Calu3 (cell line): ENCODE results near the gene CXXC5. TPM values are rescaled to one million over a fixed set of nuclear protein-coding genes. Genes with fewer than 3 reads are reported as not detected.

Experiments
- BruUV-seq: library from RNA; stranded (reverse); fragments of 400-500 nt; replicated peaks from 2 replicates; lab custom pipeline; 2021; lab: Mats Ljungman, UMichigan
- CTCF ChIA-PET: fragments of 300-600 bp; sonication (Branson Sonifier 250); formaldehyde crosslinking; loops from one replicate; lab custom pipeline; 2022; ENCODE audit warnings: antibody characterized with exemption; lab: Charles Lee
- DNase-seq: peaks from one replicate; pipeline ENCODE4 v3.0.0; 2022
- H3K27ac Mint-ChIP-seq: one replicate; pipeline ENCODE4 v1.8.0; 2022; ENCODE audit warnings: mixed read lengths; ENCODE audit not compliant: unreplicated experiment
- H3K27me3 Mint-ChIP-seq: one replicate; pipeline ENCODE4 v1.8.0; 2022; ENCODE audit warnings: mixed read lengths; ENCODE audit not compliant: unreplicated experiment
- H3K36me3 Mint-ChIP-seq: one replicate; pipeline ENCODE4 v1.8.0; 2022; ENCODE audit warnings: mild to moderate bottlenecking, moderate library complexity, mixed read lengths; ENCODE audit not compliant: insufficient read depth, unreplicated experiment
- H3K4me1 Mint-ChIP-seq: one replicate; pipeline ENCODE4 v1.8.0; 2022; ENCODE audit warnings: mild to moderate bottlenecking, low read depth, mixed read lengths; ENCODE audit not compliant: unreplicated experiment
- H3K4me3 Mint-ChIP-seq: one replicate; pipeline ENCODE4 v1.8.0; 2022; ENCODE audit warnings: mild to moderate bottlenecking, low read depth, moderate library complexity, mixed read lengths; ENCODE audit not compliant: unreplicated experiment
- H3K9me3 Mint-ChIP-seq: one replicate; pipeline ENCODE4 v1.8.0; 2022; ENCODE audit warnings: low read depth, mixed read lengths; ENCODE audit not compliant: unreplicated experiment
- CTCF ChIP-seq: fragments of 200-600 bp; IDR thresholded peaks from one replicate; pipeline ENCODE4 v1.8.0; 2022; ENCODE audit warnings: antibody characterized with exemption; ENCODE audit not compliant: unreplicated experiment
- intact Hi-C: fragments of 100-400 bp; cut with micrococcal nuclease; formaldehyde crosslinking; loops from one replicate; pipeline ENCODE4 v1.10.0; 2022; ENCODE audit not compliant: unreplicated experiment
- total RNA-seq: library from RNA; stranded (reverse); gene quantifications from 2 replicates; pipeline ENCODE4 v1.2.3, GENCODE V29; 2022

CXXC5 gene
- total RNA-seq, 1 experiment from 2014 or later: 69.1 TPM

- no peaks in the 10 kb centered on the region for H3K9me3 Mint-ChIP-seq
- CTCF ChIA-PET: interaction anchor here (0.7 to 2.4 kb wide), 5 partner anchors 59 to 77 kb away, joined by 3 to 8 read pairs (median 3); no protein-coding TSS in a partner anchor
- no peak overlapping the region for H3K27ac Mint-ChIP-seq
- TF ChIP-seq CTCF: no peak
- peaks cover 49% of the 10 kb centered on the region for H3K4me1 Mint-ChIP-seq
- intact Hi-C loops: no loop called here
- no peaks in the 10 kb centered on the region for H3K27me3 Mint-ChIP-seq
- peaks cover 36% of the 10 kb centered on the region for H3K36me3 Mint-ChIP-seq
- H3K4me3 Mint-ChIP-seq: peak overlapping the region; percentile 1
- no TSS peak for BruUV-seq
- peak; percentile 55 for DNase-seq
Observed at GRCh38 chr5:139701056-139701741, 53.0 kb downstream of the CXXC5 start.

DNA sequence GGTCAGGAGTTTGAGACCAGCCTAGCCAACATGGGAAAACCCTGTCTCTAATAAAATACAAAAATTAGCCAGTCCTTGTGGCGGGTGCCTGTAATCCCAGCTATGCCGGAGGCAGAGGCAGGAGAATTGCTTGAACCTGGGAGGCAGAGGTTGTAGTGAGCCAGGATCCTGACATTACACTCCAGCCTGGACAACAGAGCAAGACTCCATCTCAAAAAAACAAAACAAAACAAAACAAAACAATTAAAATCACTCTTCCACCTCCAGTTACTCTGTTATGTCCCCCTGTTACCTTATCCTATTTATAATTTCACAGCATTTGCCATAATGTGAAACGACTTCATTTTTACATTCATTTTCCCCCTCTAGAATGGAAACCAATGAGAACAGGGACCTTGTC lies 54.4 kb downstream of the CXXC5 start:
- Mint-ChIP-seq H3K36me3 (peaks cover 22% of the 10 kb centered on the region), H3K27me3 (no peaks in the 10 kb centered on the region), H3K4me3 (peak overlapping the region; percentile 1), H3K27ac (no peak overlapping the region), H3K9me3 (no peaks in the 10 kb centered on the region), H3K4me1 (peaks cover 41% of the 10 kb centered on the region)
- TF ChIP-seq CTCF: no peak
- CTCF ChIA-PET: no interaction called here
- intact Hi-C loops: no loop called here
- BruUV-seq: no TSS peak
- DNase-seq: no peak

GRCh38 chr5:139704748-139705147 lies 56.6 kb downstream of the CXXC5 start:
- CTCF ChIA-PET: no interaction called here

DNA sequence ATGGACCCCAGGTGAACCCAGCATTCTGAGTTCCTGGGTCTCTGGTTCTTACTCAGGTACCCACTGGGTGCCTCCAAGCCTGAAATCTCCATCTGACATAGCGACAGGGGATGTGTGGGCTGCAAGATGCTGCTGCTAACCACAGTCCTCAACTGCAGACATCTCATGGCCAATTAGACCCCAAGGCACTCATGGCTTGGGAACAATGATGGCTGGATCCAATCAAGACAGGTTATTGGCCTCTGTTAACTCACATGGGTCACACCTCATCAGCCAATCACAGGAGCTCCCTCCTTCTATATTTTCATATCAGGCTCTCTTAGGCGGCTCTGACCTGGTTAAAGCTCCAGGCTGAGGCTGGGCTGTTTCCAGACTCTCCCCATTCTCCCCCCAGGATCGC lies 57.0 kb downstream of the CXXC5 start:
- CTCF ChIA-PET: interaction anchor here (0.6 to 0.7 kb wide), 2 partner anchors 8 to 23 kb away, joined by 3 to 5 read pairs; no protein-coding TSS in a partner anchor
- Mint-ChIP-seq H3K4me1 (peaks cover 39% of the 10 kb centered on the region), H3K27ac (peak overlapping the region; percentile 48), H3K9me3 (no peaks in the 10 kb centered on the region), H3K4me3 (no peak overlapping the region), H3K36me3 (peaks cover 11% of the 10 kb centered on the region), H3K27me3 (no peaks in the 10 kb centered on the region)
- intact Hi-C loops: no loop called here
- DNase-seq: no peak
- no peak for TF ChIP-seq CTCF
- BruUV-seq: no TSS peak

More at GRCh38 chr5:139704748-139705147, 56.6 kb downstream of the CXXC5 start:
- peaks cover 39% of the 10 kb centered on the region for H3K4me1 Mint-ChIP-seq
- H3K9me3 Mint-ChIP-seq: no peaks in the 10 kb centered on the region
- no peaks in the 10 kb centered on the region for H3K27me3 Mint-ChIP-seq
- no peak for TF ChIP-seq CTCF
- no peak overlapping the region for H3K4me3 Mint-ChIP-seq
- DNase-seq: no peak
- peaks cover 11% of the 10 kb centered on the region for H3K36me3 Mint-ChIP-seq
- no peak overlapping the region for H3K27ac Mint-ChIP-seq
- no TSS peak for BruUV-seq
- intact Hi-C loops: no loop called here
